HL-60 (cell line): Measurements from ENCODE around the gene CD99.

ENCODE experiments used
- POLR2AphosphoS5 ChIP-seq: IDR thresholded peaks from 2 replicates; pipeline ENCODE4 v1.6.1; 2012; ENCODE audit warnings: low read depth
- TF ChIP-seq, protein P1 (sequence below): IDR thresholded peaks from one replicate; pipeline ENCODE4 v1.5.1; 2011; ENCODE audit warnings: low read length, control low read depth, inconsistent platforms; ENCODE audit not compliant: insufficient read depth

DNA sequence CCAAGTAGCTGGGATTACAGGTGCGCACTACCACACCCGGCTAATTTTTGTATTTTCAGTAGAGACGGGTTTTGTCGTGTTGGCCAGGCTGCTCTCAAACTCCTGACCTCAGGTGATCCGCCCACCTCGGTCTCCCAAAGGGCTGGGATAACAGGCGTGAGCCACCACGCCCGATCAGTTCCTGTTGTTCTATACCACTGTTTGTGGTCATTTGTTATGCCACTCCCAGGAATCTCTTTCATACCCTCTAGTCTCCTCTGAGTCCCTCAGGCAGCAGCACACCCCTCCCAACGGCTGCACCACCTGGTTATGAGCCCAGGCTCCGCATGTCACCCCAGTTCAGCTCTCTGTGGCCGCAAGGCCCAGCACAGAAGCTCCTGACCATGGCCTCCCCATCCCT, 17.5 kb upstream of the CD99 start:
- TF ChIP-seq, protein P1, sequence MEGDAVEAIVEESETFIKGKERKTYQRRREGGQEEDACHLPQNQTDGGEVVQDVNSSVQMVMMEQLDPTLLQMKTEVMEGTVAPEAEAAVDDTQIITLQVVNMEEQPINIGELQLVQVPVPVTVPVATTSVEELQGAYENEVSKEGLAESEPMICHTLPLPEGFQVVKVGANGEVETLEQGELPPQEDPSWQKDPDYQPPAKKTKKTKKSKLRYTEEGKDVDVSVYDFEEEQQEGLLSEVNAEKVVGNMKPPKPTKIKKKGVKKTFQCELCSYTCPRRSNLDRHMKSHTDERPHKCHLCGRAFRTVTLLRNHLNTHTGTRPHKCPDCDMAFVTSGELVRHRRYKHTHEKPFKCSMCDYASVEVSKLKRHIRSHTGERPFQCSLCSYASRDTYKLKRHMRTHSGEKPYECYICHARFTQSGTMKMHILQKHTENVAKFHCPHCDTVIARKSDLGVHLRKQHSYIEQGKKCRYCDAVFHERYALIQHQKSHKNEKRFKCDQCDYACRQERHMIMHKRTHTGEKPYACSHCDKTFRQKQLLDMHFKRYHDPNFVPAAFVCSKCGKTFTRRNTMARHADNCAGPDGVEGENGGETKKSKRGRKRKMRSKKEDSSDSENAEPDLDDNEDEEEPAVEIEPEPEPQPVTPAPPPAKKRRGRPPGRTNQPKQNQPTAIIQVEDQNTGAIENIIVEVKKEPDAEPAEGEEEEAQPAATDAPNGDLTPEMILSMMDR, result no peak
- no peak for TF ChIP-seq POLR2AphosphoS5
